CD4-positive, alpha-beta T cell treated with Interleukin-12 subunit alpha and Interleukin-12 subunit beta, for 1 hour (primary cell): ENCODE data around the gene ALKBH2.

Experiments
- DNase-seq: peaks from one replicate; pipeline ENCODE4 v3.0.0-alpha.2; 2020

Gene ALKBH2

GRCh38 chr12:109093022-109093918 lies at the start of gene ALKBH2:
Gene ALKBH2 (minus strand): TSS chr12:109093472. CDS start chr12:109092786, 686 bp downstream.
- DNase-seq, result peak; percentile 96

DNA sequence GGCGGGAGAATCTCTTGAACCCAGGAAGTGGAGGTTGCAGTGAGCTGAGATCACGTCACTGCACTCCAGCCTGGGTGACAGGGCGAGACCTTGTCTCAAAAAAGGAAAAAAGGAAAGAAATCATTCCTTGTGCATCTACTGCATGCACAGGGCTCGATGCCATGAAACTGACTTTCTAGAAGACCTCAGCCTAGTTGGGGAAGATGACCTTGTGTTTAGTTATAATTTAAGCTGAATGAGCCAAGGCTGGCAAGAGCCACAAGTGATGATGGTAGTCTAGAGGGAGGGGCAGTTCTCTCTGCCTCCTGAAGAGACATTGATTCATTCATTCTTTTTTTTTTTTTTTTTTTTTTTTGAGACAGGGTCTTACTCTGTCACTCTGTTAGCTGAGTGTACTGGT lies 47.3 kb upstream of the ALKBH2 start:
- no peak for DNase-seq

GRCh38 chr12:109139791-109140190 lies 46.5 kb upstream of the ALKBH2 start:
- no peak for DNase-seq

DNA sequence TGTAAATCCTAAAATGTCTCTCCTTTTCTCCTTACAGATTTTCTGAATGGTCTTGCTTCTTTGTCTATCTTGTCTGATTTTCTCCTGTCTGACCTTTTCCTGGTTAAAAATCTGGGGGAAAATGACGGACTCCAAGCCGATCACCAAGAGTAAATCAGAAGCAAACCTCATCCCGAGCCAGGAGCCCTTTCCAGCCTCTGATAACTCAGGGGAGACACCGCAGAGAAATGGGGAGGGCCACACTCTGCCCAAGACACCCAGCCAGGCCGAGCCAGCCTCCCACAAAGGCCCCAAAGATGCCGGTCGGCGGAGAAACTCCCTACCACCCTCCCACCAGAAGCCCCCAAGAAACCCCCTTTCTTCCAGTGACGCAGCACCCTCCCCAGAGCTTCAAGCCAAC lies 46.1 kb upstream of the ALKBH2 start:
- no peak for DNase-seq

- DNase-seq, result no peak
Measured at GRCh38 chr12:109137055-109137454, 43.8 kb upstream of the ALKBH2 start.

DNA sequence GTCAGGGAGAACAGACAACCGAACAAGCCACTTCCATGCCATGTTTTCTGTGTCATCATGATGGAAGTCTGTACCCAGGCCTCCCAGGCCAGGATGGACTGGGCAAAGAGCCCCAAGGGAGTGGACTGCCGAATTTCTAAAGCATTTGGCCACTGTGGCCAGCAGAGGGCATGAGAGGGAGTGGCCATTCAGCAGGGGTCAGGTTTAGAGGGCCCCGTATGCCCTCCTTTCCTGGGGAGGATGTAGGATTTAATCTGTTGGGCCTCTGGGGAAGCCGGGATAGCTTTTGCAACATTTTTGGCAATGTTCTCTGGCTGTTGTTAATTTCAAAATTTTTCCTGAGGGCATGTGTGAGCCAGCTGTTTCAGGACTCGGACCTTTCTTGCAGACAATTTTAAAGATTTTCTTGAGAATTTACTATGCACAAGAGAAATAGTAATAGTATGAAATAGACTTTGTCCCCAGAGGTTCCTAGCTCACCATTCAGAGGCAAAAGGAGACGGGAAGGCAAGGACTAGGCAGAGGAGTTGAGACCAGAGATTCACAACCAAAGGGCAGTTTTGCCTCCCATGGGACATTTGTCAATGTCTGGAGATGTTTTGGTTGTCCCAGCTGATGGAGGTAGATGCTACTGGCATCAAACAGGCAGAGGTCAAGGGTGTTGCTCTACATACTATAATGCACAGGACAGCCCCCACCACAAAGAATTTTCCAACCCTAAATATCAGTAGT lies 41.1 kb upstream of the ALKBH2 start:
- DNase-seq, result no peak

GRCh38 chr12:109131154-109132050 lies 38.1 kb upstream of the ALKBH2 start:
- DNase-seq, result no peak

DNA sequence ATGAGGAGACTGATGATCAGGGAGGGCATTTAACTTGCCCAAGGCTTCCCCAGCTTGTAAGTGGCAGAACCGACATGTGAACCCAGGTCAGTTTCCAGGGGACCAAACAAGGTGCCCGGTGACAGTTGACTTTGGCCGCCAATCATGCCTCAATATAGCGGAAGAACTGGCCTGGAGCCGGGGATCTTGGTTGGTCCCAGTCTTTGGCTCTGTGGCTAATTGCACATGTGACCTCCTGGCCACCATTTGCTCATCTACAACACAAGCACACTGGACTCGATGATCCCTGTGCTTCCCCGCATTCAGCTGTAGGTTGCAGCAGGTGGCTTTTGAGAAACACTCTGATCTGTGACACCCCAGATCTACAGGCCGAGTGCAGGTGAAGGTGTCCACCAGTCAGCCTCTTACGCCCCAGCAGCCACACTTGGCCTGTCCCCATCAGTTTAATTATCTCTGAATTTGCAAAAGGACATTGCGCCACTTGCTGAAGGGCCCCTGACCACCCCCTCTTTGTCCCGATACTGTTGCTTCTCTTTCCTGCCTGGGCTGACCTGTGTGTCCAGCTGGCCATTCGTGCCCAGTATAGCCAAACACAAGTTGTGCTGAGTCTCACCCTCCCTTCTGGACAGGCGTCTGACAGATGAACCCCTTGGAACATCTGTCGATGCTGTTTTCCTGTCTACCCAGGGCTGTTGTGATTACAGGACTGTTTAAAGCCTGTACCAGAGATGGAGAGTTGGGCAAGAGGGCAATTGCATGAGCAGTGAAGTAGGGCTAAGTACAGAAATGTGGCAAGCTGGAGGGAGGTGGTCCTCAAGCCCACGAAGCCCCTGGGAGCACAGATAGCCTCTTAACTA lies 37.3 kb upstream of the ALKBH2 start:
- DNase-seq, result no peak

DNA sequence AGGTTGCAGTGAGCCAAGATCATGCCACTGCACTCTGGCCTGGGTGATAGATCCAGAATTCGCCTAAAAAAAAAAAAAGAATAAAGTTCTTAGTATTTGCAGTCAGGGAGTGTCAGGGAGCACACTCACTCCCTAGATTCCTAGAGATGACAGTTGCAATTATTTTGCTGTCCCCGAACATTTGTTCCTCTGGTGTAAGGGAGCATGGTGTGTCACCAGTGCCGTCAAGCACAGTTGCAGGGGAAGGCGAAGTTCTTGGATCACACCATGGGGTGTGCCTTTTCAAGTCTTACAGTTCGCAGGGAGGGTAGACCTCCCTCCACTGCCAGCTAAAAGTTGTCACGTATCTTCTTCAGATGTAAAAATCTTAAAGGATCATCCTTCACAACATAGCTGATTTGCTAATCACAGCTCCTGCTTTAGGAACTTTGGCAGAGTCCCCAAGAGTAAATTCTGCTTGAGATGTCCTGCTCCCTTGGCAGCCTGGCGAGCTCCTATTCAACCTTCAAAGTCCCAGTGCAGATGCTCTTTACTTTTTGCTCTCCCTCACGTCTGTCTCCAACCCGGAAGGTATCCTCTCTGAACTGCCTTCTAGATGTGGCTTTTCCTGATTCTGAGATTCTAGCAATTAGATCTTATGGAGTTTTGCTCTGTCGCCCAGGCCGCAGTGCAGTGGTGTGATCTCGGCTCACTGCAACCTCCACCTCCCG lies 34.4 kb upstream of the ALKBH2 start:
- DNase-seq, result no peak

- no peak for DNase-seq
Measured at GRCh38 chr12:109126784-109127183, 33.5 kb upstream of the ALKBH2 start.

DNA sequence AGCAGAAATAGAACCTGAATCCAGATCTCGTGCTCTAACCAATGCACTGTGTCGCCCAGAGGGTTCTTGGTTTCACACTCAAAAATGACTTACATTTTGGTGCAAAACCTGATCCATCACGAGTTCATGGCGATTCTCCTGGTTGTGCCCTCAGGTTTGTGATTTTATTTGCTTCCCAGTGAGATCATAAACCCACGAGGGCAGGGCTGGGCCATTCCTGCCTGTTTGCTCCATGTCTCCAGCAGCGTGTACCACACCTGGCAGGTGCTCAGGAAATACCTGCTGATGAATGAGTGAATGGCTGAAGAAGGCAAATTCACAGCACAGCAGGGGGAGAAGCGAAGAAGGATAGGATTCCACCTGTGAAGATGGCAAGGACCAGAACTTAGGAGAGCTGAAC lies 32.5 kb upstream of the ALKBH2 start:
- no peak for DNase-seq

DNA sequence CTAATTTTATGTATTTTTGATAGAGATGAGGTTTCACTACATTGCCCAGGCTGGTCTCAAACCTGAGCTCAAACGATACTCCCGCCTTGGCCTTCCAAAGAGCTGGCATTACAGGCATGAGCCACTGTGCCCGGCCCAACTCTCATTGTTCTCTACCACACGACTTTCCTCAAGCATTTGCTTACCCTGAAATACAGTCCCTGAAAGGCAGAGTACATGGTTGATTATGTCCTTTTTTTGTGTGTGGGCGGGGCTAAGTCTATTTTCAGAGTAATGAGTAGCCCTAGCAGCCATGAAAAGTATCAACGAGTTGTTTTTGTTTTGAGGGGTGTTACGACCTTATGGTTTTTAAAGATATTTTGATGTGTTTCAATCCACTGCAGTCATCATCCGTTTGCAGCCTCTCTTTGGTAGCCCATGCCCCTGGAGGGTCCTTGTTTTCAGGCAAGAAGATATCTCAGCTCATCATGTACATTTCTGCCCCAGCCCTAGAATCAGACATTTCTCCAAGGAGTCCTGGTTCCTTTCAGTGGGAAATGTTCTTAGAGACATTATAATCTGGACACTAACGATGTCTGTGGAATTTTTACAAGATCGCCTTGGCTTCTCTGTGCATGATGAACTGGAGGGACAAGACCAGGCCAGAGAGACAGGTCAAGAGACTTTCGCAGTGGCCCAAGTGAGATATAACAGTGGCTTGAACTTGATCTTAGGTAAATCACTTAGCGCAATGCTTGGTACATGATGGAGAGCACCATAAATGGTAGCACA lies 31.8 kb upstream of the ALKBH2 start:
- no peak for DNase-seq

GRCh38 chr12:109121346-109121880 lies 28.1 kb upstream of the ALKBH2 start:
- DNase-seq, result no peak

GRCh38 chr12:109120557-109120956 lies 27.3 kb upstream of the ALKBH2 start:
- DNase-seq, result no peak

DNA sequence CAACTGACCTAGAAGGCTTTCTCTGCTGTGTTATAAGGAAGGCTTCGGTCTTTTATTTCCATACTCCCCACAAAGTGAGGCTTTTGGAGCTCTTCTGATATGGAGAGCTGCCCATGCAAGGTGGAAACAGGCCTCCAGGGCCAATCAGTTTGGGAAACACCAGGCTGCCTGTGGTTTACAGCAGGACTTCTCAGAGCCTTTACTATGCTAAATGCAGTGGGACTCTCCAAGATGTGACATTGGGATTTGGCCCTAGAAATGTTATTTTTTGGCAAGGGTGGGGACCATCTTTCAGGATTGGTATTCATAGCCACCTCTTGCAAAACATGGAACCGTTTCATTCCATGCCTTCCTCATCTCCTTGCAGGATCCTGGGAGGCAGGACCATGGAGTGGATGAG lies 26.8 kb upstream of the ALKBH2 start:
- no peak for DNase-seq

- DNase-seq, result no peak
Measured at GRCh38 chr12:109116611-109116949, 23.3 kb upstream of the ALKBH2 start.

DNA sequence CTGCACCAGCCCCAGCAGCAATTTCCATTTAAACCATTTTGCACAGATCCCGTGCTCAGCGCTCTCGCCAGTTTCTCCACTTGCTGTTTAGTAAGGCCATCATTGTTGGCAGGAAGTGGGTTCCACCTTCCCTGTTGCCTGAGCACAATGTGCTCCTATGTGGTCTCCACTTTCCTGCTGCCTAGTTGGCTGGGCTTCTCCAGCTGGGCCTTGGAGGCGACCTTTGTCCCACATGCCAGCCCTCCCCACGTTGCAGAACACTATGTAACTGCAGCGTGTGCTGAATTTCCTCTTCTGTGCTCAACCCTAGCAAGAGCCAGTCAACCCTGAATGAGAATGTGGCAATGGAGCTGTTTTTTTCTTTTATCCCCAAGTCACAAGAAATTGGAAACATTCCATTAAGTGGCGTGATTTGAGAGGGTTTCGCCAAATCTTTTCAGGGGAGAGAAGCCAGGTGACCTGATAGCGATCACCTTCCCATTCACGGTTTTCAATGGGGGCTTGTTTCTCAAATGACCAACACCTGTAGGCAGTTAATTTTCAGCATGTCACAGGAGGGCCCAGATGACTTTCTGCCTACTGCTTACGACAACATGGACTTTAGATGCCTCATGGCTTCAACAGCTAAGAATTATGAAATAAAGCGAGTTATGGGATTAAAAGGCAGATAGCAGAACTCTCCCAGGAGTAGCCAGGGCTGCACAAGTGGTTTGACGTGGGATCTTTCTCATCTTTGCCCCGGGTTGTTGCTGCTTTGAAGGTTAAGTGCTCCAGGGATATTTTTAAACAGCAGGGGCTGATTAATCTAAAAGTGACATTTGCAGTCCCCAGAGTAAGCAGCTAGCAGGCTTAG lies 22.7 kb upstream of the ALKBH2 start, which contains the start of gene ACACB:
Gene ACACB, plus strand, starts transcription at position 830 of the 853 bp plus-strand sequence. CDS start 22,819 bp downstream, outside the sequence.
- DNase-seq, result no peak

- no peak for DNase-seq
Measured at GRCh38 chr12:109115404-109115757, 22.1 kb upstream of the ALKBH2 start.

DNA sequence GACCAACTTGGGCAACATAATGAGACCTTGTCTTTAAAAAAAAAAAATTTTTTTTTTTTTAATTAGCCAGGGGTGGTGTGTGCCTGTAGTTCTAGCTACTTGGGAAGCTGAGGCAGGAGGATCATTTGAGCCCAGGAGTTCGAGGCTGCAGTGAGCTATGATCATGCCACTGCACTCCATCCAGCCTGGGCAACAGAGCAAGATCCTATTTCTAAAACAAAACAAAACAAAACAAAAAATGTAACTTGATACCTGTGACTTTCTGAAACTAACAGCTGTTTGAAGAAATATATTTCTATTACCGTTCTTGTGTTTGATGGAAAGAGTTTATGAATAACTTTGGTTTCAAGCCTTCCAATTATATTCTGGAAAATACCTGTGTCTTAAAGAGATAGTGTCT lies 21.4 kb upstream of the ALKBH2 start:
- no peak for DNase-seq
